CD4-positive, alpha-beta T cell (primary cell): Measurements from ENCODE around the gene CTTN. TPM values are rescaled to one million over a fixed set of nuclear protein-coding genes. Genes with fewer than 3 reads are reported as not detected.

Experiments
- ATAC-seq: fragments of 200-7000 bp; cut with Tn5 transposase; one replicate; pipeline ENCODE4 v1.10.0; 2022; ENCODE audit warnings: mild to moderate bottlenecking; ENCODE audit not compliant: poor library complexity
- CTCF ChIA-PET: fragments of 350-600 bp; sonication (Branson Sonifier 250); formaldehyde crosslinking; loops from one replicate; lab custom pipeline; 2021; ENCODE audit warnings: antibody characterized with exemption, inconsistent platforms; lab: Charles Lee
- POLR2A ChIA-PET: fragments of 350-600 bp; sonication (Branson Sonifier 250); formaldehyde crosslinking; loops from one replicate; lab custom pipeline; 2021; ENCODE audit warnings: antibody characterized with exemption, inconsistent platforms; lab: Charles Lee
- DNase-seq, 14 experiments: peaks; one replicate each; pipeline ENCODE4 v3.0.0-alpha.2; 2013 to 2020; ENCODE audit warnings: mixed read lengths in 2 of 14
- H3K27ac ChIP-seq, 2 donors: one replicate each; pipeline versions ENCODE4 v1.5.1 to v1.7.0; 2013; ENCODE audit warnings: low read length in 2 of 2, low read depth in 1 of 2, mild to moderate bottlenecking in 1 of 2
- H3K27me3 ChIP-seq, 2 experiments: 1 replicate in 1 of 2; 2 replicates in 1 of 2; pipeline versions ENCODE4 v1.6.1 to v1.7.0; 2013; ENCODE audit warnings: low read length in 2 of 2, control low read depth in 1 of 2, mild to moderate bottlenecking in 1 of 2, moderate library complexity in 1 of 2; ENCODE audit not compliant: insufficient read depth in 2 of 2, control insufficient read depth in 1 of 2
- H3K36me3 ChIP-seq: one replicate; pipeline ENCODE4 v1.6.1; 2013; ENCODE audit warnings: low read length, control low read depth; ENCODE audit not compliant: insufficient read depth
- H3K4me1 ChIP-seq: one replicate; pipeline ENCODE4 v1.6.1; 2013; ENCODE audit warnings: low read length, control low read depth; ENCODE audit not compliant: insufficient read depth
- H3K4me3 ChIP-seq: one replicate; pipeline ENCODE4 v1.5.1; 2013; ENCODE audit warnings: mild to moderate bottlenecking, low read length, moderate library complexity
- H3K9me3 ChIP-seq, 2 experiments: 1 replicate in 1 of 2; 2 replicates in 1 of 2; pipeline versions ENCODE4 v1.6.1 to v1.7.0; 2013; ENCODE audit warnings: low read length in 2 of 2, mild to moderate bottlenecking in 2 of 2, control low read depth in 1 of 2, moderate library complexity in 1 of 2; ENCODE audit not compliant: control insufficient read depth in 1 of 2, insufficient read depth in 1 of 2
- H3K27ac Mint-ChIP-seq: one replicate; pipeline ENCODE4 v1.8.0; 2020; ENCODE audit warnings: mixed read lengths
- H3K27me3 Mint-ChIP-seq: one replicate; pipeline ENCODE4 v1.8.0; 2021; ENCODE audit warnings: mixed read lengths
- H3K36me3 Mint-ChIP-seq: one replicate; pipeline ENCODE4 v1.8.0; 2021; ENCODE audit warnings: low read depth, mixed read lengths
- H3K4me1 Mint-ChIP-seq: one replicate; pipeline ENCODE4 v1.8.0; 2021; ENCODE audit warnings: low read depth, mixed read lengths
- H3K4me3 Mint-ChIP-seq: one replicate; pipeline ENCODE4 v1.8.0; 2020; ENCODE audit warnings: mild to moderate bottlenecking, mixed read lengths
- H3K9me3 Mint-ChIP-seq: one replicate; pipeline ENCODE4 v1.8.0; 2020; ENCODE audit warnings: mixed read lengths
- intact Hi-C, 2 experiments: fragments of 100-400 bp; cut with DNase I in 1 of 2; cut with micrococcal nuclease in 1 of 2; formaldehyde crosslinking; loops; one replicate each; pipeline versions ENCODE4 v1.15.1 to v1.9.0; 2023 to 2025; cut with DNase I, micrococcal nuclease
- total RNA-seq, 174 experiments: library from RNA in 2 of 174; stranded (reverse) in 2 of 174; gene quantifications; one replicate each; pipeline ENCODE4 v1.2.3 and lab custom pipeline; 2021 to 2026
- TF ChIP-seq, protein P1 (sequence below): fragments of 200-600 bp; IDR thresholded peaks from one replicate; pipeline ENCODE4 v1.8.0; 2022; ENCODE audit warnings: antibody characterized with exemption, mild to moderate bottlenecking

The CTTN gene
- total RNA-seq, 2 experiments from 2014 or later, result 0.45 to 0.80 TPM

DNA sequence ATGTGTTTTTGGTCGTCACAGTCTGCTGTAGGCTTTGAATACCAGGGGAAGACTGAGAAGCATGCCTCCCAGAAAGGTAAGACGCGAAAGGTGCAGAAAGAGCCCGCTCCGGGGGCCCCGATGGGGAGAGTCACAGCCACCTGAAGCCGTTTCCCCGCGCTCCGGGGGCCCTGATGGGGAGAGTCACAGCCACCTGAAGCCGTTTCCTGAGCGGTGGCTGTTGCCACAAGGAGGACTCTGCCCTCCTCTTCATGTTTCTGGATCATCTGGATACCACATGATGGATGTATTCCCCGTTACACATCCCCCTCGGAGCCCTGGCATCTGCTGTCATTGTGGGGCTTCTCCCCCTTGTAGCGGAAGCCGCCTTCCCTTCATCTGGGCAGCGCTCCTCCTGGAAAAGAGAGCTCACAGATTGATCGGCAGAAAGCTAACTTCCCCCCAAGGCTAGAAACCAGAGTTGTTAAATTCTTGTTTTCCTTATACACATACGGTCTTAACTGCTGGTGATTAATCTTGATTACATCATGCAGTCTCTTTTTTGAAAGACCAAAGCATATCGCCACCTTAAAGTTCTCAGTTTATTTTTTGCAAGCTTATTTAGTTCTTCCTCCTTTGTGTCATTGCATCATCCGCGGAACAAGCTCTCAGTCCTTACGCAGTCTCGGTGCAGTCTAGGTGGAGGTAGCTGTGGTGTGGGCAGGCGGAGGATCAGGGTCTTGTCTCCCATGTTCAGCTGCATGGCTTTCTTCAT is 17.5 kb downstream of the CTTN start:
- no peaks in the 10 kb centered on the region for H3K4me1 Mint-ChIP-seq
- no peaks in the 10 kb centered on the region for H3K9me3 ChIP-seq
- TF ChIP-seq, protein P1, sequence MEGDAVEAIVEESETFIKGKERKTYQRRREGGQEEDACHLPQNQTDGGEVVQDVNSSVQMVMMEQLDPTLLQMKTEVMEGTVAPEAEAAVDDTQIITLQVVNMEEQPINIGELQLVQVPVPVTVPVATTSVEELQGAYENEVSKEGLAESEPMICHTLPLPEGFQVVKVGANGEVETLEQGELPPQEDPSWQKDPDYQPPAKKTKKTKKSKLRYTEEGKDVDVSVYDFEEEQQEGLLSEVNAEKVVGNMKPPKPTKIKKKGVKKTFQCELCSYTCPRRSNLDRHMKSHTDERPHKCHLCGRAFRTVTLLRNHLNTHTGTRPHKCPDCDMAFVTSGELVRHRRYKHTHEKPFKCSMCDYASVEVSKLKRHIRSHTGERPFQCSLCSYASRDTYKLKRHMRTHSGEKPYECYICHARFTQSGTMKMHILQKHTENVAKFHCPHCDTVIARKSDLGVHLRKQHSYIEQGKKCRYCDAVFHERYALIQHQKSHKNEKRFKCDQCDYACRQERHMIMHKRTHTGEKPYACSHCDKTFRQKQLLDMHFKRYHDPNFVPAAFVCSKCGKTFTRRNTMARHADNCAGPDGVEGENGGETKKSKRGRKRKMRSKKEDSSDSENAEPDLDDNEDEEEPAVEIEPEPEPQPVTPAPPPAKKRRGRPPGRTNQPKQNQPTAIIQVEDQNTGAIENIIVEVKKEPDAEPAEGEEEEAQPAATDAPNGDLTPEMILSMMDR, result no peak
- H3K27me3 ChIP-seq, result no peaks in the 10 kb centered on the region
- H3K4me3 ChIP-seq, result no peak overlapping the region
- POLR2A ChIA-PET, result no interaction called here
- no peaks in the 10 kb centered on the region for H3K9me3 Mint-ChIP-seq
- DNase-seq (peak in 1 of 14 experiments; percentile 34), ATAC-seq (no peak)
- CTCF ChIA-PET, result no interaction called here
- H3K4me3 Mint-ChIP-seq, result no peak overlapping the region
- no peaks in the 10 kb centered on the region for H3K27me3 Mint-ChIP-seq
- intact Hi-C loops, result loop anchor here in 1 of 2 experiments (1.0 kb wide), 1 partner anchor 28 kb away; no protein-coding TSS in a partner anchor
- H3K27ac ChIP-seq, result no peak overlapping the region
- H3K36me3 Mint-ChIP-seq, result no peaks in the 10 kb centered on the region
- H3K4me1 ChIP-seq, result no peaks in the 10 kb centered on the region
- H3K27ac Mint-ChIP-seq, result no peak overlapping the region
- no peaks in the 10 kb centered on the region for H3K36me3 ChIP-seq

DNA sequence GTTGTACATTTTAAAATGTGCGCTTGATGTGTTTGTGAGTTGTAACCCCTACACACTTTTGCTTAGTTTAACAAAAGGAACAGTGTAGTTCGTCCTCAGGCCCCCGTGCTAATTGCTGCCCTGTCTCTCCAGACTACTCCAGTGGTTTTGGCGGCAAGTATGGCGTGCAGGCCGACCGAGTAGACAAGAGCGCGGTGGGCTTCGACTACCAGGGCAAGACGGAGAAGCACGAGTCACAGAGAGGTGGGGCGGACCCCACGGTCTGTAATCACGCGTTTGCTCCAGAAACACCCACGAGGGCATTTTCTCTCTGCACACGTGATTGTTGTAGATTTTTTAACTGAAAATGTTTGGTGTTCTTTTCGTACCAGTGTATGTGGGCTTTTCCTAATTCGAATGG is 18.6 kb downstream of the CTTN start:
- no peaks in the 10 kb centered on the region for H3K27me3 Mint-ChIP-seq
- no peaks in the 10 kb centered on the region for H3K36me3 Mint-ChIP-seq
- ChIA-PET POLR2A (no interaction called here), CTCF (no interaction called here)
- H3K27ac Mint-ChIP-seq, result no peak overlapping the region
- ATAC-seq (no peak), DNase-seq (no peak)
- H3K9me3 Mint-ChIP-seq, result no peaks in the 10 kb centered on the region
- H3K4me1 Mint-ChIP-seq, result no peaks in the 10 kb centered on the region
- H3K27ac ChIP-seq, result no peak overlapping the region
- H3K4me3 Mint-ChIP-seq, result no peak overlapping the region
- H3K9me3 ChIP-seq, result no peaks in the 10 kb centered on the region
- no peaks in the 10 kb centered on the region for H3K4me1 ChIP-seq
- no peak overlapping the region for H3K4me3 ChIP-seq
- intact Hi-C loops, result loop anchor here in 1 of 2 experiments (1.0 kb wide), 1 partner anchor 29 kb away; no protein-coding TSS in a partner anchor
- TF ChIP-seq, protein P1, result no peak
- no peaks in the 10 kb centered on the region for H3K36me3 ChIP-seq
- no peaks in the 10 kb centered on the region for H3K27me3 ChIP-seq

DNA sequence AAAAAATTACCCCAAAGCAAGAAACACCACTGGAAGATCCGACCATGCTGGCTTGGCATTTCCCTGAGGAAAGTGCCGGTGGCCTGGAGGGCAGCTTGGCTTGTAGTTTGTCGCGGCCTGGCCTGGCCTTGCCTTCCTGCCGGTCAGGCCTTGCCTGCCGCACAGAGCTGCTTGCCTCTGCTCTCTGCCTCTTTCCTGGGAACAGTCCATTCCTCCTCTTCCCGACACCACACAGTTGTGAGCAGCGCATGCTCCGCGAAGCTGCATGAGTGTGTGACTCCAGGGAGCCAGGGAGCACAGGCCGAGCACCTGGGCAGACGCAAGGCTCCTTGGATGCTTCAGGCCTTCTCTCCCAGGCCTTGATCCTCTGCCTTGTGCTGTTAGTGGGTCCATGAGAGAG is 19.8 kb downstream of the CTTN start:
- H3K27ac Mint-ChIP-seq, result no peak overlapping the region

More for the DNA sequence above, 19.8 kb downstream of the CTTN start:
- Histone ChIP-seq H3K27ac (no peak overlapping the region), H3K9me3 (no peaks in the 10 kb centered on the region), H3K36me3 (no peaks in the 10 kb centered on the region), H3K27me3 (no peaks in the 10 kb centered on the region), H3K4me3 (no peak overlapping the region), H3K4me1 (no peaks in the 10 kb centered on the region)
- ChIA-PET CTCF (no interaction called here), POLR2A (no interaction called here)
- H3K36me3 Mint-ChIP-seq, result no peaks in the 10 kb centered on the region
- ATAC-seq (no peak), DNase-seq (no peak)
- intact Hi-C loops, result no loop called here
- no peaks in the 10 kb centered on the region for H3K9me3 Mint-ChIP-seq
- no peaks in the 10 kb centered on the region for H3K27me3 Mint-ChIP-seq
- no peak overlapping the region for H3K4me3 Mint-ChIP-seq
- TF ChIP-seq, protein P1, result no peak
- no peaks in the 10 kb centered on the region for H3K4me1 Mint-ChIP-seq
